GM19193 (cell line): ENCODE results near the gene TMEM11.

Experiments
- POLR2A ChIP-seq: IDR thresholded peaks from 4 replicates; pipeline ENCODE4 v1.6.1; 2011; ENCODE audit not compliant: insufficient read depth, insufficient read length; ENCODE audit errors: extremely low read depth

TMEM11 gene

GRCh38 chr17:21228111-21228510 lies 14.2 kb upstream of the TMEM11 start:
- TF ChIP-seq POLR2A = no peak

- TF ChIP-seq POLR2A = no peak
Measured at GRCh38 chr17:21223086-21223485, 9.1 kb upstream of the TMEM11 start.

GRCh38 chr17:21218831-21219380 lies 4.9 kb upstream of the TMEM11 start:
- no peak for TF ChIP-seq POLR2A

GRCh38 chr17:21218101-21218500 lies 4.1 kb upstream of the TMEM11 start:
- no peak for TF ChIP-seq POLR2A

GRCh38 chr17:21217346-21217745 lies 3.4 kb upstream of the TMEM11 start:
- no peak for TF ChIP-seq POLR2A

- TF ChIP-seq POLR2A = no peak
Measured at GRCh38 chr17:21215935-21216334, 2.0 kb upstream of the TMEM11 start.

- TF ChIP-seq POLR2A = no peak
Measured at GRCh38 chr17:21214777-21215541, 998 bp upstream of the TMEM11 start.

GRCh38 chr17:21213638-21214014 lies 335 bp downstream of the TMEM11 start:
- TF ChIP-seq POLR2A = no peak

- TF ChIP-seq POLR2A = no peak
Measured at GRCh38 chr17:21212826-21213637, 929 bp downstream of the TMEM11 start.

GRCh38 chr17:21211825-21212479 lies 2.0 kb downstream of the TMEM11 start:
- no peak for TF ChIP-seq POLR2A

GRCh38 chr17:21210411-21211076 lies 3.4 kb downstream of the TMEM11 start:
- TF ChIP-seq POLR2A = no peak

- TF ChIP-seq POLR2A = no peak
Measured at GRCh38 chr17:21209511-21210175, 4.3 kb downstream of the TMEM11 start.

GRCh38 chr17:21208352-21208751 lies 5.6 kb downstream of the TMEM11 start:
- no peak for TF ChIP-seq POLR2A

GRCh38 chr17:21204935-21205334 lies 9.0 kb downstream of the TMEM11 start:
- TF ChIP-seq POLR2A = no peak

- TF ChIP-seq POLR2A = no peak
Measured at GRCh38 chr17:21202512-21202911, 11.4 kb downstream of the TMEM11 start.

GRCh38 chr17:21201874-21202273 lies 12.1 kb downstream of the TMEM11 start:
- TF ChIP-seq POLR2A = no peak
